Transverse colon (tissue), 4 donors: ENCODE data around the gene MEAF6. TPM values are rescaled to one million over a fixed set of nuclear protein-coding genes. Genes with fewer than 3 reads are reported as not detected.

Source experiments
- DNase-seq: peaks from one replicate; pipeline ENCODE4 v3.0.0-alpha.2; 2019
- H3K27ac ChIP-seq, 4 donors: fragments of 200-600 bp; sonication (generic); 2 replicates each; pipeline ENCODE4 v1.5.1; 2016 to 2018; ENCODE audit warnings: inconsistent platforms in 4 of 4
- H3K27me3 ChIP-seq: fragments of 200-600 bp; sonication (generic); 2 replicates; pipeline ENCODE4 v1.5.1; 2017; ENCODE audit warnings: inconsistent platforms
- H3K36me3 ChIP-seq, 4 donors: fragments of 200-600 bp; sonication (generic); 2 replicates each; pipeline ENCODE4 v1.5.1; 2017 to 2019; ENCODE audit warnings: inconsistent platforms in 4 of 4
- H3K4me1 ChIP-seq, 4 donors: fragments of 200-600 bp; sonication (generic); 2 replicates each; pipeline ENCODE4 v1.5.1; 2017 to 2020; ENCODE audit warnings: inconsistent platforms in 4 of 4
- H3K4me3 ChIP-seq, 4 donors: fragments of 200-600 bp; sonication (generic); 1 replicate in 1 of 4; 2 replicates in 3 of 4; pipeline versions ENCODE4 v1.5.1 to v1.6.1; 2017 to 2019; ENCODE audit warnings: inconsistent platforms in 4 of 4
- H3K9me3 ChIP-seq, 2 donors: fragments of 200-600 bp; sonication (generic); 2 replicates each; pipeline ENCODE4 v1.5.1; 2017 to 2019; ENCODE audit warnings: inconsistent platforms in 2 of 2
- CTCF ChIP-seq, 5 experiments: fragments of 200-600 bp in 3 of 5; fragments of 450-650 bp in 2 of 5; sonication (generic) in 3 of 5; IDR thresholded peaks; 1 replicate in 2 of 5; 2 replicates in 3 of 5; pipeline ENCODE4 v1.5.1; 2016 to 2017; ENCODE audit warnings: antibody characterized with exemption in 5 of 5, inconsistent platforms in 3 of 5, mild to moderate bottlenecking in 2 of 5, moderate library complexity in 1 of 5
- EP300 ChIP-seq: sonication (generic); formaldehyde crosslinking; IDR thresholded peaks from one replicate; pipeline ENCODE4 v1.6.1; 2017; ENCODE audit warnings: antibody characterized with exemption, low read depth
- POLR2A ChIP-seq: fragments of 450-650 bp; IDR thresholded peaks from one replicate; pipeline ENCODE4 v1.6.1; 2016; ENCODE audit warnings: antibody characterized with exemption, mild to moderate bottlenecking, moderate library complexity
- POLR2AphosphoS5 ChIP-seq, 3 donors: sonication (generic); formaldehyde crosslinking; IDR thresholded peaks; one replicate each; pipeline ENCODE4 v1.6.1; 2016; ENCODE audit warnings: antibody characterized with exemption in 3 of 3
- WGBS, 2 donors: methylation state at CpG; one replicate each; pipeline ENCODE4 v1.1.5; 2018; ENCODE audit warnings: low coverage in 1 of 2; 5-methylcytosine and 5-hydroxymethylcytosine counted together
- in situ Hi-C, 4 donors: fragments of 200-750 bp; cut with MboI; loops; one replicate each; pipeline versions ENCODE4 v1.15.0 to v1.15.1; 2017; ENCODE audit warnings: low sequenced_read_pairs in 3 of 4, low pct_ligation_motif_present in 1 of 4, low pct_unique_long_range_greater_than_20kb in 1 of 4
- intact Hi-C: fragments of 100-400 bp; cut with DNase I; formaldehyde crosslinking; loops from one replicate; pipeline ENCODE4 v1.15.1; 2023; ENCODE audit warnings: low total_unique reads
- total RNA-seq, 4 donors: library from RNA; depleted of rRNA; stranded (reverse); fragments of >200 nt; gene quantifications; one replicate each; pipeline ENCODE4 v1.1.0, GENCODE V29; 2016

MEAF6 gene
- total RNA-seq, 4 donors from 2014 or later, result 8.2 to 51.9 (median 32.9) TPM

DNA sequence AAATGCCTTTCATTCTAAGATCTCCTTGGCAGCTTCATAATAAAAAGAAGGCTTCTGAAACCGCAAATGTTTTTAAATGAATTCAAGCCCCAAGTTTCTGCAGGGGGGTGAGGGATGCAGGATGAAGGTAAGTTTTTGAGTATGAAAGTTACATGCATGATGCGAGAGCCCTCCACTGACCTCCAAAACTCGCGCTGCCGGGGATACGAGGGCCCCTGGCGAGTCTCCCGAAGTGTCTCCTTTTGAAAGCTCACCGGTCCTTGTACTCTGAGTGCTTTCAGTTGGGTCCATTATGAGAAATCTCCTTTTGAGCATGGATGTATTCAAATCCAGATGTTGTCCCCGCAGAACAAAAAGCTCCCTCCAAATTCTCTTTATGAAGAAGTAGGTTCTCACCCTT is 59.0 kb downstream of the MEAF6 start:
- WGBS, 2 donors, result 93 to 98% methylated on average over 9 to 10 of the region's 10 CpGs

GRCh38 chr1:37453647-37454046 is 60.9 kb downstream of the MEAF6 start:
- peaks cover 16% of the 10 kb centered on the region for H3K27me3 ChIP-seq
- intact Hi-C loops (loop anchor here (5.0 kb wide), 1 partner anchor 234 kb away; no protein-coding TSS in a partner anchor), in situ Hi-C loops (loop anchor here (10.0 to 25.0 kb wide), 3 partner anchors 51 to 234 kb away; partner anchors contain the start of gene CDCA8 (in 2 of the 4))
- no peak overlapping the region for H3K4me3 ChIP-seq
- H3K36me3 ChIP-seq, result no peaks in the 10 kb centered on the region
- 73% methylated on average over 7 of the region's 7 CpGs; no CpG with 5 or more reads in 1 of the 2 donors for WGBS, 2 donors
- H3K4me1 ChIP-seq, result peaks cover 0 to 13% (median 0%) of the 10 kb centered on the region in 4 donors
- no peak for DNase-seq
- H3K27ac ChIP-seq, result no peak overlapping the region
- no peak for TF ChIP-seq CTCF (IDR thresholded peaks at IDR 0.05)
- TF ChIP-seq POLR2A, result no peak
- TF ChIP-seq EP300, result no peak
- TF ChIP-seq POLR2AphosphoS5 (IDR thresholded peaks at IDR 0.05), result no peak
- H3K9me3 ChIP-seq, result no peaks in the 10 kb centered on the region

More for the DNA sequence above, 59.0 kb downstream of the MEAF6 start:
- peaks cover 5% of the 10 kb centered on the region for H3K27me3 ChIP-seq
- H3K36me3 ChIP-seq, result no peaks in the 10 kb centered on the region
- in situ Hi-C loops, result loop anchor here (5.0 to 25.0 kb wide), 4 partner anchors 37 to 232 kb away; partner anchors contain the start of gene CDCA8 (in 2 of the 4)
- peaks cover 0 to 13% (median 0%) of the 10 kb centered on the region in 4 donors for H3K4me1 ChIP-seq
- TF ChIP-seq CTCF (IDR thresholded peaks at IDR 0.05) (no peak), EP300 (no peak), POLR2A (no peak), POLR2AphosphoS5 (IDR thresholded peaks at IDR 0.05) (no peak)
- peak overlapping the region in 1 of 4 donors; percentile 39 for H3K27ac ChIP-seq
- DNase-seq, result no peak
- H3K9me3 ChIP-seq, result no peaks in the 10 kb centered on the region
- intact Hi-C loops, result loop anchor here (1.0 kb wide), 1 partner anchor 32 kb away; no protein-coding TSS in a partner anchor
- no peak overlapping the region for H3K4me3 ChIP-seq

DNA sequence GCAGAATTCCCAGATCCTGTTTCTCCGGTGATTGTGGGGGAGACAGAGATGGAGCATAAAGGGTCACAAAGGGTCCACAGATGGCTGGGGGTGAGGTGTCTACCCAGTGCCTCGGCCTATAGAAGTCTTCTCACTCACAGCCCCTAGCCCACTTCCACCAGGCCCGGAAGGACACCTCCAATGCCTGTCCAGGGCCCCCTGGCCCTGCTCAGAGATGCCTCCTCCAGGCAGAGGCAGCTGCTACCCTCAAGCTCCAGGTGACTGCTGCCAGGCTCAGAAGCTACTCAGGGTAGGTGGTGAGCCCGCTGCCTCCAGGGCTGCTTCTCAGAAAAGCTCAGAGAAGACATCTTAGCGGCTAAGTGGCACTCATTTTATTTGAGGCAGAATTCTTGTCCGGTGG is 62.1 kb downstream of the MEAF6 start:
- TF ChIP-seq CTCF (IDR thresholded peaks at IDR 0.05) (no peak), POLR2A (no peak), POLR2AphosphoS5 (IDR thresholded peaks at IDR 0.05) (no peak), EP300 (no peak)
- DNase-seq, result no peak
- Histone ChIP-seq H3K9me3 (no peaks in the 10 kb centered on the region), H3K27ac (no peak overlapping the region), H3K4me3 (no peak overlapping the region), H3K27me3 (peaks cover 24% of the 10 kb centered on the region), H3K4me1 (peaks cover 0 to 13% (median 0%) of the 10 kb centered on the region in 4 donors), H3K36me3 (no peaks in the 10 kb centered on the region)
- in situ Hi-C loops (loop anchor here (10.0 to 25.0 kb wide), 3 partner anchors 52 to 235 kb away; partner anchors contain the start of gene CDCA8 (in 2 of the 4)), intact Hi-C loops (loop anchor here (5.0 kb wide), 1 partner anchor 235 kb away; no protein-coding TSS in a partner anchor)
- 77% methylated on average over 6 of the region's 6 CpGs; no CpG with 5 or more reads in 1 of the 2 donors for WGBS, 2 donors

- in situ Hi-C loops, result loop anchor here (10.0 to 25.0 kb wide), 6 partner anchors 55 to 863 kb away; partner anchors contain the start of gene CDCA8 (in 2 of the 4)
- Histone ChIP-seq H3K27me3 (peaks cover 24% of the 10 kb centered on the region), H3K27ac (no peak overlapping the region), H3K9me3 (no peaks in the 10 kb centered on the region), H3K36me3 (no peaks in the 10 kb centered on the region), H3K4me1 (peaks cover 0 to 8% (median 0%) of the 10 kb centered on the region in 4 donors), H3K4me3 (no peak overlapping the region)
- 41 to 67% methylated on average over 2 to 5 of the region's 5 CpGs for WGBS, 2 donors
- intact Hi-C loops, result loop anchor here (5.0 kb wide), 1 partner anchor 237 kb away; no protein-coding TSS in a partner anchor
- DNase-seq, result no peak
- TF ChIP-seq POLR2AphosphoS5 (IDR thresholded peaks at IDR 0.05) (no peak), POLR2A (no peak), CTCF (IDR thresholded peaks at IDR 0.05) (no peak), EP300 (no peak)
Measured at GRCh38 chr1:37449936-37450335, 64.6 kb downstream of the MEAF6 start.
